HL-60/S4 treated with phorbol 12-myristate 13-acetate at 8.2 ng/mL for 4 days and 3 days (cell line): ENCODE measurements around the gene CAB39.

ENCODE experiments used
- in situ Hi-C: fragments of 300-500 bp; cut with MboI; formaldehyde crosslinking; loops from 2 replicates; pipeline ENCODE4 v1.15.0; 2022; ENCODE audit warnings: low sequenced_read_pairs

The CAB39 gene

DNA sequence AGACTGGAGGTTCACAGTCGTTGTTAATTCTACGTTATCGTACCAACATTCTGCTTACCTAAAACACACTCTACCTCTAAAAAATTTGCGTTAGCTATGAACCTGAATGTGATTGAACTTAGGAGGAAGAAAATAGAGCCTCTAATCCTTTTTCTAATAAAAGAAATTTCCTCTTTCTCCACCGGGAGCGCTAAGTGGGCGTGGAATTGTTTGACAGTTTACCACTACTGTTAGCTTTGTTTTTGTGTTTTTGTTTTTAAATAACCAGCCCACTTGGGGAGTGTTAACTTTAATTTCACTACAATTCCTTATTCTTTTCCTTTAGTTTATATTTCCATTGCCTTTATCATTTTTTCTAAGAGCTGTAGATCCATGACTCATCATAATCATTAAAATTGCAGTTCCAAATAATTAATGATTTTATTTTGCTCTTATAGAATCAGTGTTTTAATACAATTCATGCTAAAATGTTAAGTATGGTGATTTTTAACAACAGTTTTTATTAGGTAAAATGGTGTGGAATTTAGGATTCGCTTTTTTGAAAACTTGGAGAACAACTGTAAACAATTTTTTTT, 97.1 kb downstream of the CAB39 start:
- in situ Hi-C loops = no loop called here

DNA sequence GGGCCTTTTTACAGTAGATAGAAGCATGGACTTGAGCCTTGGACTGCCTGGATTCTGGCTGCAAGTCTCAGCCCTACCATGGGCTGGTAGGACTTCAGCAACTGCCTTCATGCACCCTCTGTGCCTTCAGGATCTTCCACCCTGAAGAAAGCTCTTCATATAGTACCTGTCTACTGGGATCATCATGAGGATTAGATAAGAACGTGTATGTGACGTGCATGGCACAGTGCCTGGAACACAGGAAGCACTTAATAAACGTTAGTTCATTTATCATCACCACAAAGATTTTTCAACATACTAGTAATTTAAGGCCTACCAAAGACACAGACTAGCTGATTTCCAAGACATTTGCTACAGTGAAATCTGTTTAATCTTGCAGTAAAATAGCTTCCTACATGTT, 98.9 kb downstream of the CAB39 start:
- in situ Hi-C loops = no loop called here

DNA sequence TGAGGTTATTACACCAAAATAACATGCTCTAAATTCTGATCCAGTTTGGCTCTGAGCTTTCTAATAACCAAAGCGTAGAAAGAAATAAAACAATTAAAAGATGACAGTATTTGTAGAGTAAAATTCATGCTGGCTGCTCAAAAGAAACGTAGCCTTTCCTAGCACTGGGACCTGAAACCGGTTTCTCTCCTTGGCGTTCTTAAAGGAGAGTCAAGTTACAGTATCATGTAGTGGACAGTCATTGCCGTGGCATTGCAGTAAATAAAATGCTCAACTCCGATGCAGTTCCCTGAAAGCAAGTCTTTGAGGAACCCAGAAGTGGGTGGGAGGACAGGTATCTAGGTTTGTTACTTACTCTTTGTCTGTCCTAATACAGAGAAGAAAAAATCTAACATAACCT, 99.4 kb downstream of the CAB39 start:
- in situ Hi-C loops = no loop called here

DNA sequence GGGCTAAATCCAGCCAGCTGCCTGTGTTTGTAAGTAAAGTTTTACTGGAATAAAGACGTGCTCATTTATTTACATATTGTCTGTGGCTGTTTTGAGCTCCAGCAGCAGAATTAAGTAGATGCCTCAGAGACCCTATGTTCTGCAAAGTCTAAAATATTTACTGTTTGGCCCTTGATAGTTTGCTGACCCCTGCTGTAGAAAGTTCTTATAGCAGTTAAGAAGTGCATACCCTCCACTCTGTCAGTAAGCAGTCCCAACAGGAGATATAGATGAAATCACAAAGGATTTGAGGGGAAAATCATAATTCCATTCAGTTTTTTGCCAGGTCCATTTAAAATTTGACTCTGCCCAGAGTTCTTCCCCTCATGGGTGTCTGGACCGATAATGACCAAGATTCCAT, 102.0 kb downstream of the CAB39 start:
- in situ Hi-C loops = no loop called here

- in situ Hi-C loops = no loop called here
Measured at GRCh38 chr2:230815088-230815487, 102.4 kb downstream of the CAB39 start.

- in situ Hi-C loops = no loop called here
Measured at GRCh38 chr2:230816735-230817134, 104.1 kb downstream of the CAB39 start.

DNA sequence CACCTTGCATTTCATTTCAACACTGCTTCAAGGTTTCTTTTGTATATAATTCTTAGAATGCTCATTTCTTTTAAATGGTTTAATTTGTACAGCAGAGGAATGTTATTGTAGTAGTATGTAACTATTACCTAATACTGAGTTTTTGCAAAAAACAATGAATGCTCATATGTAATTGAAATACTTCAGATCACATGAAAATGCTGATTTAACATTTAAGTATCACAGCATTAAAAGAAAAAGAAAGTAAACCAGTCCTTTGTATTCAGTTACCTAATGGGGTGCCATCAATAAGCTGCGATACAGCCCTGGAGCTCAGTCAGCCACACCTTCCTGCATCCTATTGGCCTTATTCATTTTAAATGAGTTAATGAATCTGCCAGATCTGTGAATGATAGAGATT, 106.8 kb downstream of the CAB39 start:
- in situ Hi-C loops = no loop called here

DNA sequence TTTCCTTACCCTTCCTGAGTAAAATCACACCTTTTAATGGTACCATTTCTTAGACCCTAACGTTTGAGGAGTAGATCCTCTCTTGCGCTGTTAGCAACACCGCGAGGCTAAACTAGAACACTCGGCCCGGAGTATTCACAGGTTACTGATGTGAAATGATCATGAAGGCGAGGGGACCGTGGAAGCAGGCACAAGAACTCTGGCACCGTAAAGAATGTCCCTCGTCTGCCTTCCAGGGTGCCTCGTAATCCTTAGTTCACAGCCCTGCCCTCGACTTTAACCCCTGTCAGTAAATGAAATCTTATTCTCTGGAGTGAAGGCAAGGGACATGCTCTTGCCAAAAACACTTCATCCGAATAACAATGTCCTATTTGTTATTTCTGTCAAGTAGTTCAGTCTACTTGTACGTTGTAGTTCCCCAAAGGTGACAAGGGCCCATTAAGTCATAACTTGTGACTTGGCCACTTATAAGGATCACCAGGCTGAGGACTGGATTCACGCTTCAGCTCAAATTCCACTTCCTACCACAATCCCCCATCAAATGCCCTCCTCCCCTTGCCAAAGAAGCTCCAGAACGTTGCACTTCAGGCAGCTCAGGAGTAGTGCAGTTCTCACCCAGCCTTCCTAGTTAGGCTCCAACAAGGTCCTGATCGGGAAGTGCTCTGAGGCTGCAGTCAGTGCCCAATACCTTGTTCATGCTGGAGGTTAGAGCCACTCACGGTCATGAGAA, 108.8 kb downstream of the CAB39 start:
- in situ Hi-C loops = no loop called here

DNA sequence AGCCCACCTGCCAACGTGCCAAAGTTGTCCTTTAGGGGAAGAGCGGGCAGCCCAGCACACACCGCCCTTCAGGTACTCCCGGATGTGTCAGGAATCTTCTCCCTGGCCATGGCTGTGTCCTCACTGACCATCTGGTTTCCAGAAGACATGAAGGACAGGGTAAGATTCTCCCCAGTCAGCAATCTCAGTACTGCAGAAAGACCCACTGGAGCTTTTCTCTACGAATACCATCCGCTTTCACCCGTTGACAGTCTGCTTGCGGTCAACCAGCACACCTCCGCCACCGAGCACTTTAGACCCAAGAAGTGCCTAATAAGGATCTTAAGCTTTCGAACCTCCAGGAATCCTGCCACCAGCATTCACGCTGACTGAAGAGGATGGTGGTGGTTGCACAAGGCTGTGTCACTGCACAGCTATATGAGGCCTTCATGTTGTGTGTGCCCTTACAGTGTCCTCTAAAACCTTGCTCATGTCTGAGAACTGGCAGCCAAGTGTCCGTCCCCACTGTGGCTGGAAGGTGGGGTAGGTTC, 109.4 kb downstream of the CAB39 start:
- in situ Hi-C loops = no loop called here

DNA sequence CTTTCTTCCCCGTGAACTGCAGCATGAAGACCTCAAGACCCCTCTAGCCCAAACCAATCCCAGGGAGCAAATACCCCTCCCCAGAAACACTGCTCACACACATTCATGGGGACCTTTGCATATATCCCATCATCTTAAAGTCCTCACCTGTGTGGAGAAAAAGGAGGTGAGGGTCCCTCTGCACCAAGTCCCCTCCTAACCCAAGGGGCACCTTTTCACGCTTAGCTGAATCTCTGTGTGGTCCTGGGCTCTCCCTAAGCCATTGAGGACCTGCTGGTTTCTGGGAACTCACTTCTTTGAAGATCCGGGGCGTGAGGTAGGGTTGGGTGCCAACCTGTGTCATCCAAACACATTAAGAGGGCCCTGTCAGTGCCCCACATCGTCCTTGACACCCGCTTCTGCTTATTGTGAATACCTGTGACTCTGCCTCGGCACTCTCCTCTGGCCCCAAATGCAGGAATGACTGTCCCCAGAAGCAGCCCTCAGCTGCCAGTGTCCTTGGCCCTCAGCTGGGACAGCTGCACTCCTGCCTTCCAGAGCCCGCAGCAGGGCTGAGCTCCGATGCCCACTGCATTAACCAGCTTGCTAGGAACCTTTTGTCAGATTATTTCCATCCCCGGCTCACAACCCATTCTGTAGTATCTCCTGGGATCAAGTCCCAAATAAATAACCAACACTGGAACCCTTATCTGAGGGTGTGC, 110.8 kb downstream of the CAB39 start:
- in situ Hi-C loops = no loop called here

GRCh38 chr2:230824406-230824978, 111.8 kb downstream of the CAB39 start:
- in situ Hi-C loops = no loop called here

GRCh38 chr2:230825354-230825753, 112.7 kb downstream of the CAB39 start:
- in situ Hi-C loops = no loop called here

- in situ Hi-C loops = no loop called here
Measured at GRCh38 chr2:230827774-230828271, 115.2 kb downstream of the CAB39 start.

GRCh38 chr2:230828272-230828961, 115.8 kb downstream of the CAB39 start:
- in situ Hi-C loops = no loop called here

- in situ Hi-C loops = no loop called here
Measured at GRCh38 chr2:230829293-230829692, 116.7 kb downstream of the CAB39 start.

DNA sequence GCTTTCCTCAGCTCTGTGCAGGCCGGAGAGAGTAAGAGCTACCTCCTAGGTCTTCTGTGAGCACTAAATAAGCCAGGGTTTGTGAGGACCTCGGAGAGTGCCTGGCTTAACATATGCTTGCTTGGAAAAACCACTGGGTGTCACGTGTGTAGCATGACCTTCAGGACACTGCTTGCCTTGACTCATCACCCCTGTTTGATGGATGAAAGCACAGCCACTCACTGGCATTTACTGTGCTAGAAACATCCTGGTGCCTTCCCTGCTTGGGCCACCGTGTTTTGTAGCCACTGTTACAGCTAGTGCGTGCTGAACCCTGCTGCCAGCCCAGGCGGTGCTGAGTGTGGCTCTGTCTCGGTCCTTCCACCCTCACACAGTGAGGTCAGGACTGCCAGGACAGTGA, 117.3 kb downstream of the CAB39 start:
- in situ Hi-C loops = loop anchor here (10.0 kb wide), 1 partner anchor 155 kb away; no protein-coding TSS in a partner anchor

DNA sequence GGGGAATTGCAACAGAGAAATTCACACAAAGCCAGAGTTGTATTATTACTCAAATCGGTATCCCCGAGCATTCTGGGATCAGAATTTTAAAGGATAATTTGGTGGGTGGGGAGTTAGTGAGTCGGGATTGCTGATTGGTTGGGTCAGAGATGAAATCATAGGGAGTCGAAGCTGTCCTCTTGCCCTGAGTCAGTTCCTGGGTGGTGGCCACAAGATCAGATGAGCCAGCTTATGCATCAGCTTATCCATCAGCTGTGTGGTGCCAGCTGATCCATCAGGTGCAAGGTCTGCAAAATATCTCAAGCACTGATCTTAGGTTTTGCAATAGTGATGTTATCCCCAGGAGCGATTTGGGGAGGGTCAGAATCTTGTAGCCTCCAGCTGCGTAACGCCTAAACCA, 117.8 kb downstream of the CAB39 start:
- in situ Hi-C loops = loop anchor here (10.0 kb wide), 1 partner anchor 154 kb away; no protein-coding TSS in a partner anchor

GRCh38 chr2:230840301-230840700, 127.7 kb downstream of the CAB39 start:
- in situ Hi-C loops = no loop called here

GRCh38 chr2:230842473-230842872, 129.8 kb downstream of the CAB39 start:
- in situ Hi-C loops = no loop called here

DNA sequence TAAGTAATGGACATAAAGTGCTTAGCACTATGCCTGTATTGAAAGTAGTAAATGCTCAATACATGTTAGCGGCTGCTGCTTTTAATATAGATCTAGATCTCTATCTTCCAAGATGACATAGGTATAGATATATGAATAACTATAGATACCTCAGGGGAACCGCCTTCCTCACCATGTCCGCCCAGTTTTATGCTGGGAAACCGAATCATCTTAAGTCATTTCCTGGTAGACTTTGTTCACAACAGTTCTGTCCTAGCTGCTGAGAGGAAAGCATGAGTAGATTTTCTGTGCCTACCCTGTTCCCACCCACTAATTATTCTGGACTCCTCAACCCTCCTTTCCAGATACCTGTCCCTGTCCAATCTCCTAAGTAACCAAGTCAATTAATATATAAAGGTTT, 130.5 kb downstream of the CAB39 start:
- in situ Hi-C loops = no loop called here

- in situ Hi-C loops = no loop called here
Measured at GRCh38 chr2:230846360-230846759, 133.7 kb downstream of the CAB39 start.
